SH-SY5Y (cell line): ENCODE measurements around the gene UBN1.

ENCODE experiments used
- GATA2 ChIP-seq: IDR thresholded peaks from 2 replicates; pipeline ENCODE4 v1.6.1; 2011; ENCODE audit warnings: mild to moderate bottlenecking, low read depth, low read length
- GATA3 ChIP-seq: IDR thresholded peaks from 2 replicates; pipeline ENCODE4 v1.6.1; 2011; ENCODE audit warnings: low read depth, mild to moderate bottlenecking, low read length, moderate library complexity

GRCh38 chr16:4899474-4899846, 52.2 kb downstream of the UBN1 start:
- TF ChIP-seq GATA2 = no peak
- no peak for TF ChIP-seq GATA3
